Endodermal cell (in vitro differentiated cells): Measurements from ENCODE around the gene ATP6V1C2. TPM values are rescaled to one million over a fixed set of nuclear protein-coding genes. Genes with fewer than 3 reads are reported as not detected.

ENCODE experiments used
- DNase-seq: peaks from one replicate; pipeline ENCODE4 v3.0.0-alpha.2; 2017
- H3K27ac ChIP-seq: 2 replicates; pipeline ENCODE4 v1.5.1; 2013; ENCODE audit warnings: mild to moderate bottlenecking, low read depth, low read length, moderate library complexity
- H3K27me3 ChIP-seq: 2 replicates; pipeline ENCODE4 v1.6.1; 2013; ENCODE audit warnings: mild to moderate bottlenecking, low read length, moderate library complexity; ENCODE audit not compliant: insufficient read depth, control insufficient read depth, poor library complexity, severe bottlenecking
- H3K36me3 ChIP-seq: 2 replicates; pipeline ENCODE4 v1.7.0; 2013; ENCODE audit warnings: mild to moderate bottlenecking, low read length, moderate library complexity; ENCODE audit not compliant: control insufficient read depth, insufficient read depth
- H3K4me1 ChIP-seq: one replicate; pipeline ENCODE4 v1.7.0; 2013; ENCODE audit warnings: low read length; ENCODE audit not compliant: control insufficient read depth, insufficient read depth
- H3K4me3 ChIP-seq: 2 replicates; pipeline ENCODE4 v1.5.1; 2013; ENCODE audit warnings: mild to moderate bottlenecking, low read length, moderate library complexity
- H3K9ac ChIP-seq: 2 replicates; pipeline ENCODE4 v1.6.1; 2013; ENCODE audit warnings: mild to moderate bottlenecking, low read length, moderate library complexity; ENCODE audit not compliant: poor library complexity, severe bottlenecking; ENCODE audit errors: extremely low read depth
- H3K9me3 ChIP-seq: 2 replicates; pipeline ENCODE4 v1.6.1; 2013; ENCODE audit warnings: mild to moderate bottlenecking, low read length, moderate library complexity; ENCODE audit not compliant: control insufficient read depth
- H3K27ac Mint-ChIP-seq: 2 replicates; pipeline ENCODE4 v1.8.0; 2020; ENCODE audit warnings: mixed read lengths
- H3K27me3 Mint-ChIP-seq: 2 replicates; pipeline ENCODE4 v1.8.0; 2021; ENCODE audit warnings: mild to moderate bottlenecking, mixed read lengths; ENCODE audit not compliant: insufficient read depth
- H3K36me3 Mint-ChIP-seq: 2 replicates; pipeline ENCODE4 v1.8.0; 2020; ENCODE audit warnings: low read depth, mixed read lengths
- H3K4me1 Mint-ChIP-seq: 2 replicates; pipeline ENCODE4 v1.8.0; 2020; ENCODE audit warnings: mixed read lengths
- H3K4me3 Mint-ChIP-seq: 2 replicates; pipeline ENCODE4 v1.8.0; 2020; ENCODE audit warnings: mild to moderate bottlenecking, moderate library complexity, mixed read lengths
- H3K9me3 Mint-ChIP-seq: 2 replicates; pipeline ENCODE4 v1.8.0; 2020; ENCODE audit warnings: mild to moderate bottlenecking, mixed read lengths
- CTCF ChIP-seq: fragments of 200-600 bp; sonication (generic); conservative IDR thresholded peaks from 2 replicates; pipeline ENCODE4 v1.5.0; 2021; ENCODE audit warnings: antibody characterized with exemption, mild to moderate bottlenecking
- WGBS, 2 experiments: methylation state at CpG; one replicate each; pipeline versions ENCODE4 v1.1.5 to v1.1.7; 2013; ENCODE audit warnings: missing lambda C conversion rate in 2 of 2, mixed read lengths in 1 of 2; ENCODE audit not compliant: insufficient coverage in 1 of 2, insufficient read length in 1 of 2; 5-methylcytosine and 5-hydroxymethylcytosine counted together
- total RNA-seq, 2 donors: library from RNA; stranded (reverse); fragmentation: NEBNext Ultra II Directional in 1 of 2; extraction: Animal tissue kit (Norgen Biotek cat#: 25700) in 1 of 2; gene quantifications; 2 replicates in 1 of 2; 3 replicates in 1 of 2; pipeline ENCODE4 v1.2.1, GENCODE V29; 2021

The ATP6V1C2 gene
- total RNA-seq, 2 donors from 2014 or later: 0.26 to 0.73 TPM

- H3K4me1 Mint-ChIP-seq: no peaks in the 10 kb centered on the region
Observed at GRCh38 chr2:10777111-10777841, 55.8 kb downstream of the ATP6V1C2 start.

GRCh38 chr2:10777842-10778723, 56.7 kb downstream of the ATP6V1C2 start:
- H3K4me1 ChIP-seq: no peaks in the 10 kb centered on the region
- TF ChIP-seq CTCF: no peak
- Mint-ChIP-seq H3K4me1 (no peaks in the 10 kb centered on the region), H3K36me3 (peaks cover 36% of the 10 kb centered on the region), H3K4me3 (no peak overlapping the region), H3K9me3 (no peaks in the 10 kb centered on the region), H3K27me3 (no peaks in the 10 kb centered on the region), H3K27ac (no peak overlapping the region)
- peaks cover 45% of the 10 kb centered on the region for H3K36me3 ChIP-seq
- H3K27me3 ChIP-seq: no peaks in the 10 kb centered on the region
- no peak overlapping the region for H3K27ac ChIP-seq
- no peaks in the 10 kb centered on the region for H3K9me3 ChIP-seq
- 94% methylated on average over 12 to 27 of the region's 27 CpGs for WGBS, 2 experiments
- H3K9ac ChIP-seq: no peak overlapping the region
- no peak overlapping the region for H3K4me3 ChIP-seq
- peak; percentile 44 for DNase-seq

More at GRCh38 chr2:10777111-10777841, 55.8 kb downstream of the ATP6V1C2 start:
- Mint-ChIP-seq H3K36me3 (peaks cover 30% of the 10 kb centered on the region), H3K27ac (no peak overlapping the region), H3K9me3 (no peaks in the 10 kb centered on the region), H3K27me3 (no peaks in the 10 kb centered on the region), H3K4me3 (no peak overlapping the region)
- Histone ChIP-seq H3K36me3 (peaks cover 39% of the 10 kb centered on the region), H3K4me1 (no peaks in the 10 kb centered on the region), H3K27ac (no peak overlapping the region), H3K9me3 (no peaks in the 10 kb centered on the region), H3K9ac (no peak overlapping the region), H3K4me3 (no peak overlapping the region), H3K27me3 (no peaks in the 10 kb centered on the region)
- 97% methylated on average over 5 to 26 of the region's 26 CpGs for WGBS, 2 experiments
- TF ChIP-seq CTCF: no peak
- peak; percentile 35 for DNase-seq

GRCh38 chr2:10778724-10779115, 57.3 kb downstream of the ATP6V1C2 start:
- no peak overlapping the region for H3K4me3 Mint-ChIP-seq
- H3K4me3 ChIP-seq: no peak overlapping the region
- H3K27me3 Mint-ChIP-seq: no peaks in the 10 kb centered on the region
- no peaks in the 10 kb centered on the region for H3K4me1 Mint-ChIP-seq
- no peaks in the 10 kb centered on the region for H3K9me3 Mint-ChIP-seq
- no peak overlapping the region for H3K9ac ChIP-seq
- H3K27ac Mint-ChIP-seq: no peak overlapping the region
- no peaks in the 10 kb centered on the region for H3K27me3 ChIP-seq
- no peak overlapping the region for H3K27ac ChIP-seq
- no peak for TF ChIP-seq CTCF
- peak; percentile 36 for DNase-seq
- H3K36me3 Mint-ChIP-seq: peaks cover 42% of the 10 kb centered on the region
- peaks cover 51% of the 10 kb centered on the region for H3K36me3 ChIP-seq
- 86 to 95% methylated on average over 5 to 12 of the region's 12 CpGs for WGBS, 2 experiments
- no peaks in the 10 kb centered on the region for H3K4me1 ChIP-seq
- H3K9me3 ChIP-seq: no peaks in the 10 kb centered on the region
